GM12878 (cell line): ENCODE results near the gene CABLES1. TPM values are rescaled to one million over a fixed set of nuclear protein-coding genes. Genes with fewer than 3 reads are reported as not detected.

ENCODE experiments used
- BRCA1 ChIP-seq: IDR thresholded peaks from 2 replicates; pipeline ENCODE4 v1.6.1; 2011; ENCODE audit warnings: low read depth, low read length, improper control_type of control experiment
- CBX5 ChIP-seq: sonication (generic); IDR thresholded peaks from 2 replicates; pipeline ENCODE4 v1.6.1; 2016; ENCODE audit warnings: low read depth, moderate library complexity, mild to moderate bottlenecking, inconsistent platforms
- CREB1 ChIP-seq: IDR thresholded peaks from 2 replicates; pipeline ENCODE4 v1.6.1; 2012; ENCODE audit warnings: low read depth, mild to moderate bottlenecking, inconsistent platforms
- NR2F1 ChIP-seq: fragments of 450-650 bp; conservative IDR thresholded peaks from 2 replicates; pipeline ENCODE4 v1.6.1; 2017; ENCODE audit warnings: mild to moderate bottlenecking
- PML ChIP-seq: IDR thresholded peaks from 2 replicates; pipeline ENCODE4 v1.6.1; 2012; ENCODE audit warnings: low read length, inconsistent platforms
- RAD51 ChIP-seq: fragments of 450-650 bp; IDR thresholded peaks from 2 replicates; pipeline ENCODE4 v1.6.1; 2016; ENCODE audit warnings: moderate library complexity, mild to moderate bottlenecking, inconsistent platforms
- RELA ChIP-seq: fragments of 450-650 bp; IDR thresholded peaks from 2 replicates; pipeline ENCODE4 v1.8.0; 2014; ENCODE audit warnings: borderline replicate concordance; ENCODE audit not compliant: partially characterized antibody
- SPI1 ChIP-seq: IDR thresholded peaks from 2 replicates; pipeline ENCODE4 v1.6.1; 2011; ENCODE audit warnings: low read depth, mild to moderate bottlenecking, low read length, moderate library complexity, borderline replicate concordance; ENCODE audit not compliant: insufficient read depth
- STAT1 ChIP-seq: fragments of 450-650 bp; conservative IDR thresholded peaks from 2 replicates; pipeline ENCODE4 v1.6.1; 2014; ENCODE audit warnings: antibody characterized with exemption, mild to moderate bottlenecking
- STAT3 ChIP-seq: IDR thresholded peaks from 2 replicates; pipeline ENCODE4 v1.6.1; 2011; ENCODE audit warnings: low read depth, low read length, improper control_type of control experiment
- SUPT20H ChIP-seq: IDR thresholded peaks from 2 replicates; pipeline ENCODE4 v1.6.1; 2011; ENCODE audit warnings: low read depth, mild to moderate bottlenecking, low read length, moderate library complexity, borderline replicate concordance; ENCODE audit not compliant: control insufficient read depth
- TARDBP ChIP-seq: IDR thresholded peaks from 2 replicates; pipeline ENCODE4 v1.6.1; 2016; ENCODE audit warnings: borderline replicate concordance
- WRNIP1 ChIP-seq: IDR thresholded peaks from 2 replicates; pipeline ENCODE4 v1.6.1; 2011; ENCODE audit warnings: low read depth, low read length, improper control_type of control experiment, borderline replicate concordance
- YBX1 ChIP-seq: fragments of 450-650 bp; IDR thresholded peaks from 2 replicates; pipeline ENCODE4 v1.6.1; 2016; ENCODE audit warnings: antibody characterized with exemption
- ZNF24 ChIP-seq: fragments of 450-650 bp; IDR thresholded peaks from 2 replicates; pipeline ENCODE4 v1.6.1; 2017; ENCODE audit warnings: antibody characterized with exemption, mild to moderate bottlenecking
- polyA plus RNA-seq, 11 experiments: library from polyadenylated mRNA; depleted of rRNA in 4 of 11; unstranded in 6 of 11; stranded (reverse) in 5 of 11; fragments of >200 nt; fragmentation: Nextera tagmentation in 4 of 11; fragmentation: Illumina TruSeq in 1 of 11; extraction: Ambion mirVana in 4 of 11; extraction: Trizol in 1 of 11; gene quantifications; 1 replicate in 1 of 11; 2 replicates in 10 of 11; pipeline versions ENCODE4 v1.2.1 to v1.2.3, GENCODE V29; 2011 to 2016; ENCODE audit warnings: inconsistent platforms in 2 of 11, missing spikeins in 2 of 11, low read depth in 1 of 11
- total RNA-seq, 4 experiments: library from RNA; depleted of rRNA in 3 of 4; stranded (reverse); fragments of >200 nt in 3 of 4; fragmentation: Illumina TruSeq in 1 of 4; extraction: Trizol in 1 of 4; gene quantifications; 2 replicates each; pipeline versions ENCODE4 v1.2.1 to v1.2.3, GENCODE V29; 2013 to 2021
- TF ChIP-seq, protein P1 (sequence below): fragments of 450-650 bp; IDR thresholded peaks from 2 replicates; pipeline ENCODE4 v1.6.1; 2017; ENCODE audit warnings: mild to moderate bottlenecking, moderate library complexity
- TF ChIP-seq, protein P2 (sequence below): IDR thresholded peaks from 2 replicates; pipeline ENCODE4 v1.6.1; 2012; ENCODE audit warnings: low read depth, low read length, improper control_type of control experiment
- TF ChIP-seq, protein P3 (sequence below): IDR thresholded peaks from 2 replicates; pipeline ENCODE4 v1.6.1; 2011; ENCODE audit warnings: mild to moderate bottlenecking, low read depth, low read length, moderate library complexity; ENCODE audit not compliant: insufficient replicate concordance
- TF ChIP-seq, protein P4 (sequence below): fragments of 450-650 bp; formaldehyde crosslinking; IDR thresholded peaks from 2 replicates; pipeline ENCODE4 v1.5.0; 2022; ENCODE audit warnings: mild to moderate bottlenecking, missing genetic modification characterization
- TF ChIP-seq, protein P5 (sequence below): fragments of 450-650 bp; IDR thresholded peaks from 2 replicates; pipeline ENCODE4 v1.6.1; 2016; ENCODE audit warnings: mild to moderate bottlenecking

CABLES1 gene
- total and polyA plus RNA-seq, 10 of the 15 experiments (the other 5 are each of a cell fraction or from before 2014, with no cell fraction given): 2.9 to 27.2 (median 8.2) TPM

DNA sequence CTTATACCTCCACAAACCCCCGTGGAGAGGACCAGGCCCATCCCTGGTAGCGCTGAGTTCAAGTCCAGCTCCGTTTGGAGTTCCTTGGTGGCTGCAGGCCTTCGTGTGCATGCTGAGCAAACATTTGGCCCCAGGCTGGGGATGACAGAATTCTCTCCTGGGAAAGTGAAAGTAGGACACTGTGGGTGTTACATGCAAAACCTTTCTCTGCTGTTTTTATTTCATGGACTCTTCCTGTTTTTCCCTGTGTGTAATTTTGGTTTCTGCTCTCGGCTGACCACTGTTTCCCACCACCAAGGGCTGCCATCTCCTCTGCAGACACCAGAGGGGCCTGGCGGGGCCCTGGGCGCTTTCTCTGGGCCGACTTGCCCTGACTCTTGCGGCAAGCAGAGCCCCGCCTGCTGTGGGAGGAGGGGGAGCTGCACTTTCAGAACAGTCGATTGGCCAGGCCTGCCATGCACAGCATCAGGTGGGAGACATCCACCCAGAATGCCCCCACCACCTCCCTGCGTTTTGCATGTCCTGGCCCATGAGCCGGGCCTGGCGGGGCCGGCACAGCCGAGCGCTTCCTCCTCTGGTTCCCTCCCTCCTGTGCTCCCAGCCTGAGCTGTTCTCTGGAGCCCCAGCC is 102.4 kb downstream of the CABLES1 start (continued):
- TF ChIP-seq, protein P1, sequence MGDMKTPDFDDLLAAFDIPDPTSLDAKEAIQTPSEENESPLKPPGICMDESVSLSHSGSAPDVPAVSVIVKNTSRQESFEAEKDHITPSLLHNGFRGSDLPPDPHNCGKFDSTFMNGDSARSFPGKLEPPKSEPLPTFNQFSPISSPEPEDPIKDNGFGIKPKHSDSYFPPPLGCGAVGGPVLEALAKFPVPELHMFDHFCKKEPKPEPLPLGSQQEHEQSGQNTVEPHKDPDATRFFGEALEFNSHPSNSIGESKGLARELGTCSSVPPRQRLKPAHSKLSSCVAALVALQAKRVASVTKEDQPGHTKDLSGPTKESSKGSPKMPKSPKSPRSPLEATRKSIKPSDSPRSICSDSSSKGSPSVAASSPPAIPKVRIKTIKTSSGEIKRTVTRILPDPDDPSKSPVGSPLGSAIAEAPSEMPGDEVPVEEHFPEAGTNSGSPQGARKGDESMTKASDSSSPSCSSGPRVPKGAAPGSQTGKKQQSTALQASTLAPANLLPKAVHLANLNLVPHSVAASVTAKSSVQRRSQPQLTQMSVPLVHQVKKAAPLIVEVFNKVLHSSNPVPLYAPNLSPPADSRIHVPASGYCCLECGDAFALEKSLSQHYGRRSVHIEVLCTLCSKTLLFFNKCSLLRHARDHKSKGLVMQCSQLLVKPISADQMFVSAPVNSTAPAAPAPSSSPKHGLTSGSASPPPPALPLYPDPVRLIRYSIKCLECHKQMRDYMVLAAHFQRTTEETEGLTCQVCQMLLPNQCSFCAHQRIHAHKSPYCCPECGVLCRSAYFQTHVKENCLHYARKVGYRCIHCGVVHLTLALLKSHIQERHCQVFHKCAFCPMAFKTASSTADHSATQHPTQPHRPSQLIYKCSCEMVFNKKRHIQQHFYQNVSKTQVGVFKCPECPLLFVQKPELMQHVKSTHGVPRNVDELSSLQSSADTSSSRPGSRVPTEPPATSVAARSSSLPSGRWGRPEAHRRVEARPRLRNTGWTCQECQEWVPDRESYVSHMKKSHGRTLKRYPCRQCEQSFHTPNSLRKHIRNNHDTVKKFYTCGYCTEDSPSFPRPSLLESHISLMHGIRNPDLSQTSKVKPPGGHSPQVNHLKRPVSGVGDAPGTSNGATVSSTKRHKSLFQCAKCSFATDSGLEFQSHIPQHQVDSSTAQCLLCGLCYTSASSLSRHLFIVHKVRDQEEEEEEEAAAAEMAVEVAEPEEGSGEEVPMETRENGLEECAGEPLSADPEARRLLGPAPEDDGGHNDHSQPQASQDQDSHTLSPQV: peak; percentile 90
- TF ChIP-seq WRNIP1 (no peak), TARDBP (no peak), STAT3 (peak; percentile 78; the same call in 1 of the 2 replicates), YBX1 (no peak), NR2F1 (0 out of 2 replicates have a peak, but pooled peaks have one; percentile 52), SPI1 (peak; percentile 57; the same call in 1 of the 2 replicates), CREB1 (no peak), ZNF24 (0 out of 2 replicates have a peak, but pooled peaks have one; percentile 3), CBX5 (no peak), PML (no peak), BRCA1 (no peak), SUPT20H (no peak), STAT1 (0 out of 2 replicates have a peak, but pooled peaks have one; percentile 63), RELA (no peak), RAD51 (no peak)
- TF ChIP-seq, protein P2, sequence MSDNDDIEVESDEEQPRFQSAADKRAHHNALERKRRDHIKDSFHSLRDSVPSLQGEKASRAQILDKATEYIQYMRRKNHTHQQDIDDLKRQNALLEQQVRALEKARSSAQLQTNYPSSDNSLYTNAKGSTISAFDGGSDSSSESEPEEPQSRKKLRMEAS: no peak; the same call in 1 of the 2 replicates
- TF ChIP-seq, protein P3, sequence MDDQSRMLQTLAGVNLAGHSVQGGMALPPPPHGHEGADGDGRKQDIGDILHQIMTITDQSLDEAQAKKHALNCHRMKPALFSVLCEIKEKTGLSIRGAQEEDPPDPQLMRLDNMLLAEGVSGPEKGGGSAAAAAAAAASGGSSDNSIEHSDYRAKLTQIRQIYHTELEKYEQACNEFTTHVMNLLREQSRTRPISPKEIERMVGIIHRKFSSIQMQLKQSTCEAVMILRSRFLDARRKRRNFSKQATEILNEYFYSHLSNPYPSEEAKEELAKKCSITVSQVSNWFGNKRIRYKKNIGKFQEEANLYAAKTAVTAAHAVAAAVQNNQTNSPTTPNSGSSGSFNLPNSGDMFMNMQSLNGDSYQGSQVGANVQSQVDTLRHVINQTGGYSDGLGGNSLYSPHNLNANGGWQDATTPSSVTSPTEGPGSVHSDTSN: no peak
- TF ChIP-seq, protein P4, sequence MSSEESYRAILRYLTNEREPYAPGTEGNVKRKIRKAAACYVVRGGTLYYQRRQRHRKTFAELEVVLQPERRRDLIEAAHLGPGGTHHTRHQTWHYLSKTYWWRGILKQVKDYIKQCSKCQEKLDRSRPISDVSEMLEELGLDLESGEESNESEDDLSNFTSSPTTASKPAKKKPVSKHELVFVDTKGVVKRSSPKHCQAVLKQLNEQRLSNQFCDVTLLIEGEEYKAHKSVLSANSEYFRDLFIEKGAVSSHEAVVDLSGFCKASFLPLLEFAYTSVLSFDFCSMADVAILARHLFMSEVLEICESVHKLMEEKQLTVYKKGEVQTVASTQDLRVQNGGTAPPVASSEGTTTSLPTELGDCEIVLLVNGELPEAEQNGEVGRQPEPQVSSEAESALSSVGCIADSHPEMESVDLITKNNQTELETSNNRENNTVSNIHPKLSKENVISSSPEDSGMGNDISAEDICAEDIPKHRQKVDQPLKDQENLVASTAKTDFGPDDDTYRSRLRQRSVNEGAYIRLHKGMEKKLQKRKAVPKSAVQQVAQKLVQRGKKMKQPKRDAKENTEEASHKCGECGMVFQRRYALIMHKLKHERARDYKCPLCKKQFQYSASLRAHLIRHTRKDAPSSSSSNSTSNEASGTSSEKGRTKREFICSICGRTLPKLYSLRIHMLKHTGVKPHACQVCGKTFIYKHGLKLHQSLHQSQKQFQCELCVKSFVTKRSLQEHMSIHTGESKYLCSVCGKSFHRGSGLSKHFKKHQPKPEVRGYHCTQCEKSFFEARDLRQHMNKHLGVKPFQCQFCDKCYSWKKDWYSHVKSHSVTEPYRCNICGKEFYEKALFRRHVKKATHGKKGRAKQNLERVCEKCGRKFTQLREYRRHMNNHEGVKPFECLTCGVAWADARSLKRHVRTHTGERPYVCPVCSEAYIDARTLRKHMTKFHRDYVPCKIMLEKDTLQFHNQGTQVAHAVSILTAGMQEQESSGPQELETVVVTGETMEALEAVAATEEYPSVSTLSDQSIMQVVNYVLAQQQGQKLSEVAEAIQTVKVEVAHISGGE (CRISPR knock-in tag): no peak
- TF ChIP-seq, protein P5, sequence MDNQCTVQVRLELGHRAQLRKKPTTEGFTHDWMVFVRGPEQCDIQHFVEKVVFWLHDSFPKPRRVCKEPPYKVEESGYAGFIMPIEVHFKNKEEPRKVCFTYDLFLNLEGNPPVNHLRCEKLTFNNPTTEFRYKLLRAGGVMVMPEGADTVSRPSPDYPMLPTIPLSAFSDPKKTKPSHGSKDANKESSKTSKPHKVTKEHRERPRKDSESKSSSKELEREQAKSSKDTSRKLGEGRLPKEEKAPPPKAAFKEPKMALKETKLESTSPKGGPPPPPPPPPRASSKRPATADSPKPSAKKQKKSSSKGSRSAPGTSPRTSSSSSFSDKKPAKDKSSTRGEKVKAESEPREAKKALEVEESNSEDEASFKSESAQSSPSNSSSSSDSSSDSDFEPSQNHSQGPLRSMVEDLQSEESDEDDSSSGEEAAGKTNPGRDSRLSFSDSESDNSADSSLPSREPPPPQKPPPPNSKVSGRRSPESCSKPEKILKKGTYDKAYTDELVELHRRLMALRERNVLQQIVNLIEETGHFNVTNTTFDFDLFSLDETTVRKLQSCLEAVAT: peak; percentile 89
